Stimulated activated CD8-positive, alpha-beta memory T cell treated with anti-CD3 and anti-CD28 coated beads, Interleukin-15, amount 100 ng/mL, for 24 hours (primary cell): ENCODE results near the gene PI4K2A.

Experiments used
- DNase-seq: peaks from one replicate; pipeline ENCODE4 v3.0.0-alpha.2; 2020; ENCODE audit warnings: low read depth

PI4K2A gene

GRCh38 chr10:97707134-97707861, 66.8 kb downstream of the PI4K2A start:
- no peak for DNase-seq

- DNase-seq = no peak
Observed at GRCh38 chr10:97708167-97708566, 67.7 kb downstream of the PI4K2A start.

GRCh38 chr10:97708976-97709946, 68.8 kb downstream of the PI4K2A start:
- no peak for DNase-seq

GRCh38 chr10:97711640-97712572, 71.4 kb downstream of the PI4K2A start:
- no peak for DNase-seq

- no peak for DNase-seq
Observed at GRCh38 chr10:97713339-97713825, 72.9 kb downstream of the PI4K2A start, which contains the start of gene MARVELD1. Gene MARVELD1 (plus strand): TSS chr10:97713730. CDS start chr10:97713877, 147 bp downstream.

GRCh38 chr10:97713826-97714400, 73.4 kb downstream of the PI4K2A start:
- no peak for DNase-seq

GRCh38 chr10:97714401-97715258, 74.2 kb downstream of the PI4K2A start:
- no peak for DNase-seq

- no peak for DNase-seq
Observed at GRCh38 chr10:97715259-97715874, 74.9 kb downstream of the PI4K2A start.

- no peak for DNase-seq
Observed at GRCh38 chr10:97717627-97718026, 77.2 kb downstream of the PI4K2A start.

GRCh38 chr10:97718178-97718577, 77.7 kb downstream of the PI4K2A start:
- no peak for DNase-seq

GRCh38 chr10:97718659-97719142, 78.2 kb downstream of the PI4K2A start:
- DNase-seq = no peak

GRCh38 chr10:97719602-97720001, 79.1 kb downstream of the PI4K2A start:
- DNase-seq = no peak

GRCh38 chr10:97721871-97722780, 81.7 kb downstream of the PI4K2A start:
- no peak for DNase-seq

GRCh38 chr10:97723001-97723400, 82.5 kb downstream of the PI4K2A start:
- DNase-seq = no peak

GRCh38 chr10:97724341-97724941, 84.0 kb downstream of the PI4K2A start:
- no peak for DNase-seq
